NCI-H187 treated with DMSO at 0.1 percent for 48 hours (cell line): ENCODE measurements around the gene TIGIT.
"Not testable (repeated sequence)": the region's sequence is repeated elsewhere in the genome, so short reads cannot be mapped to it uniquely, and the experiment has no call there.

Experiments used
- DNase-seq: peaks from one replicate; lab custom pipeline; 2025; lab: John Stamatoyannopoulos, UW

The TIGIT gene

DNA sequence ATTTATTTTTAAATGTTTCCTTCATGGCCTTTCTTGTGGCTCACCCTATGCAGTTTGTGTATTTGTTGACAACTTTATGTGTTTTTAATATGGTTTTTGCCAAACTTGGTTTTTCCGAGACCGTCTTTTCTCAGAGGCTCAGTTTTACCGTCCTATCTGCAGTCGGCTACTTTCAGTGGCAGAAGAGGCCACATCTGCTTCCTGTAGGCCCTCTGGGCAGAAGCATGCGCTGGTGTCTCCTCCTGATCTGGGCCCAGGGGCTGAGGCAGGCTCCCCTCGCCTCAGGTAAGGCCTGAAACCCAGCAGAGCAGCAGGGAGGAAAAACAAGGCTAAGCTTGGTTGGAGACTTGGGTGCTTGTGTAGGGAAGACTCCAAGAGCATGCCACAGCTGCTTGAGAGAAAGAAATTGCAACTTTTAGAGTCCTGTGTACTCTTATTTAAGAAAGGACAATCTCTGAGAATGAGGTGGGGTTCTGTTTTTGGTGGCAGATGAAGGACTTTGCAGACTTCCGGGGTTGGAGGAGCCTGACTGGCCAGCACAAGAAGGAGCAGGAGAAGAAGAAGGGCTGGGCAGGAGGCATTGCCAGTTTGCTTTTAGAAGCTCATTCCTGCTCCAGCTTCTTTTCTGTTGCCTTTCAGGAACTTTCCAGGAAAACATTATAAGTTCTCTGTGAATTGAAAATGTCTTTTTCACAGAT, at the start of gene TIGIT:
Gene TIGIT (plus strand): TSS at position 191 of the 698 bp plus-strand sequence. CDS start 34 bp downstream, at position 225.
- no peak for DNase-seq

GRCh38 chr3:114252954-114253353, 40.9 kb upstream of the TIGIT start:
- DNase-seq: no peak

DNA sequence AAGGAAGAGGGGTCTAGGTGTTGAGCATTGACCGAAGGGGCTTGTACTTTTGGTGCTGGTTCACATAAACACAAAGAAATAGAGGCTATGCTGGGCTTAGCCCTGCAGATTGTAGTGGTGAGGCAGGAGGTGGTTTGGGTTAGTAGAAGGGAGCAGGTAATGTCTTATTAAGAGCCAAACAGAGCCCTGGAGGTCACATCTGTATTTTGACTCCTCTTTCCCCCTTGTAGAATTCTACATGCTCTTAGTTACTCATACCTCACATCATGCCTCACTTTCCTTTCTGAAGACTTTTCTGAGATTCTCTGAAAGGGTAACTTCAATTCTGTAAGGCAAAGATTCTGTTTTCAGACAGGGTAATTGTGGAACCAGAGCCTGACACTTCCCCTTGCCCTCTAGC, 40.3 kb upstream of the TIGIT start:
- no peak for DNase-seq

- no peak for DNase-seq
Observed at GRCh38 chr3:114259566-114259965, 34.3 kb upstream of the TIGIT start.

GRCh38 chr3:114260152-114260551, 33.7 kb upstream of the TIGIT start:
- no peak for DNase-seq

- DNase-seq: no peak
Observed at GRCh38 chr3:114270019-114270418, 23.8 kb upstream of the TIGIT start.

GRCh38 chr3:114272271-114272670, 21.6 kb upstream of the TIGIT start:
- no peak for DNase-seq

DNA sequence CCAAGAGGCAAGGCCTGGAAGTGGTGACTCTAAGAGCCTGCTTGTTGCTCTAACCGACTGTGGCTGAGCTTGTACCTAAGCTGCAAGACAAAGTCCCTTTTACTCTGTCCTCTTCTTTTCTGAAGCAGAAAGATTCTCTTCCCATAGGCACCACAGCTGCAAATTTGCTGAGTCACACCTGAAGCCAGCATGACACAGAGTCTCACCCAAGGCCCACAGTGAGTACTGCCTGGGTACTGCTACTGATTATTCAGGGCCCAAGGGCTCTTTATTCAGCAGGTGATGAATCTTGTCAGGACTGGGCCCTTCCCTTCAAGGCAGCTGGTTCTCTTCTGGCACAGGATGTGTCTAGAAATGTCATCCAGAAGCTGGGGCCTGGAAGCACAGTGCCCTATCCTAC, 18.9 kb upstream of the TIGIT start:
- DNase-seq: no peak

DNA sequence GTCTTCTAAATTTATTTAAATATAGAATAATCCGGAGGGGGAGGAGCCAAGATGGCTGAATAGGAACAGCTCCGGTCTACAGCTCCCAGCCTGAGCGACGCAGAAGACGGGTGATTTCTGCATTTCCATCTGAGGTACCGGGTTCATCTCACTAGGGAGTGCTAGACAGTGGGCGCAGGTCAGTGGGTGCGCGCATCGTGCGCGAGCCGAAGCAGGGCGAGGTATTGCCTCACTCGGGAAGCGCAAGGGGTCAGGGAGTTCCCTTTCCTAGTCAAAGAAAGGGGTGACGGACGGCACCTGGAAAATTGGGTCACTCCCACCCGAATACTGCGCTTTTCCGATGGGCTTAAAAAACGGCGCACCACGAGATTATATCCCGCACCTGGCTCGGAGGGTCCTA, 17.0 kb upstream of the TIGIT start:
- not testable (repeated sequence) for DNase-seq

GRCh38 chr3:114284644-114285043, 9.2 kb upstream of the TIGIT start:
- no peak for DNase-seq

GRCh38 chr3:114285648-114286230, 8.1 kb upstream of the TIGIT start:
- DNase-seq: no peak

DNA sequence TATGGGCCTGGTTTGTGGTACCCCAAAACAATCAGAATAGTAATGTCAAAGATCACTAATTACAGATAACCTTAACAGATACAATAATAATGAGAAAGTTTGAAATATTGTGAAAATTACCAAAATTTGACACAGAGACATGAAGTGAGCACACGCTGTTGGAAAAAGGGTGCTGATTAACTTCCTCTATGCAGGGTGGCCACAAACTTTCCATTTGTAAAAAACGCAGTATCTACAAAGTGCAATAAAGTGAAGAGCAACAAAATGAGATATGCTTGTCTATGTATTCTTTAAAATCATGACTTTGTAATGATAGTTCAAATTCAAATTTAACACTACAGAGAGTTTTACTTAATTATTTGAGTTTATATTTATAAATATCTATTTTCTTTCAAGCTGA, 7.6 kb upstream of the TIGIT start:
- DNase-seq: no peak

GRCh38 chr3:114290911-114291901, 2.6 kb upstream of the TIGIT start:
- no peak for DNase-seq

GRCh38 chr3:114294940-114295480, 1.2 kb downstream of the TIGIT start:
- DNase-seq: no peak

- DNase-seq: no peak
Observed at GRCh38 chr3:114295946-114296345, 2.1 kb downstream of the TIGIT start.

- no peak for DNase-seq
Observed at GRCh38 chr3:114299421-114299820, 5.6 kb downstream of the TIGIT start.

GRCh38 chr3:114299941-114300624, 6.3 kb downstream of the TIGIT start:
- DNase-seq: no peak

DNA sequence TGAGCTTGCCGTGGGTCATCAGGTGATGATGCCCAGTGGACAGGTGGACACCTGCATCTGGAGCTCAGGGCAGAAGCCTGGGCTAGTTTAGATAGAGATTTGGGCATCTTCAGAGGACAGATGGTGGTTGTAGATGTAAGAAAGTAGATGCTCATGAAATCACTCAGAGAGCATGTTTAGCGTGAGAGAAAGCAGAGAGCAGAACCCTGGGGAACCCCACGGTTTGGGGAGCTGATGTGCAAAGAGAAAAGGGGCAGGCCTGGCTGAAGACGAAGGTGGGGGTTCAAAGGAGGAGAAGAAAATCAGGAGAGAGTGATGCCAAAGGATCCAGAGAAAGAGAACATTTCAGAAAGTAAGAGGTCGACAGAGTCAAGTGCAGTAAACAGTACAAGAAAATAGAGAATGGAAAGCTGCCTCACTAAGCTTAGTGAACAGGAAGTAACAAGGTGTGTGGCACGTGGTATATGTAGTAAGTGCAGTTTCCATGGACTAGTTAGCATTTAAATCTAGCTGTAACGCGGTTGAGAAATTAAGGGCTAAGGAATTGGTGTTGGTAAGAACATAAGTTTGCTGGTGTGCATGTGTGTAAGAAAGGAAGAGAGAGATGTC, 13.5 kb downstream of the TIGIT start:
- no peak for DNase-seq

DNA sequence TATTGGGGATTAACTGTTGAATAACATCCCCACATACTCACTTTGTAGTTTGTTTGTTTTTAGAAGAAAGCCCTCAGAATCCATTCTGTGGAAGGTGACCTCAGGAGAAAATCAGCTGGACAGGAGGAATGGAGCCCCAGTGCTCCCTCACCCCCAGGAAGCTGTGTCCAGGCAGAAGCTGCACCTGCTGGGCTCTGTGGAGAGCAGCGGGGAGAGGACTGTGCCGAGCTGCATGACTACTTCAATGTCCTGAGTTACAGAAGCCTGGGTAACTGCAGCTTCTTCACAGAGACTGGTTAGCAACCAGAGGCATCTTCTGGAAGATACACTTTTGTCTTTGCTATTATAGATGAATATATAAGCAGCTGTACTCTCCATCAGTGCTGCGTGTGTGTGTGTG, 14.0 kb downstream of the TIGIT start:
- DNase-seq: no peak

- DNase-seq: no peak
Observed at GRCh38 chr3:114308377-114308776, 14.5 kb downstream of the TIGIT start.

DNA sequence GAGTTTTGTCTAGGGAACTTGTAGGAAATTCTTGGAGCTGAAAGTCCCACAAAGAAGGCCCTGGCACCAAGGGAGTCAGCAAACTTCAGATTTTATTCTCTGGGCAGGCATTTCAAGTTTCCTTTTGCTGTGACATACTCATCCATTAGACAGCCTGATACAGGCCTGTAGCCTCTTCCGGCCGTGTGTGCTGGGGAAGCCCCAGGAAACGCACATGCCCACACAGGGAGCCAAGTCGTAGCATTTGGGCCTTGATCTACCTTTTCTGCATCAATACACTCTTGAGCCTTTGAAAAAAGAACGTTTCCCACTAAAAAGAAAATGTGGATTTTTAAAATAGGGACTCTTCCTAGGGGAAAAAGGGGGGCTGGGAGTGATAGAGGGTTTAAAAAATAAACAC, 15.0 kb downstream of the TIGIT start:
- no peak for DNase-seq
